Cerebellar nuclear complex (tissue), 1 donor: Measurements from ENCODE around the gene TUT1.
"Not testable (repeated sequence)": the region's sequence is repeated elsewhere in the genome, so short reads cannot be mapped to it uniquely, and the experiment has no call there.

ENCODE experiments used
- DNase-seq, 2 experiments: peaks; one replicate each; lab custom pipeline; 2025; lab: John Stamatoyannopoulos, UW

TUT1 gene

DNA sequence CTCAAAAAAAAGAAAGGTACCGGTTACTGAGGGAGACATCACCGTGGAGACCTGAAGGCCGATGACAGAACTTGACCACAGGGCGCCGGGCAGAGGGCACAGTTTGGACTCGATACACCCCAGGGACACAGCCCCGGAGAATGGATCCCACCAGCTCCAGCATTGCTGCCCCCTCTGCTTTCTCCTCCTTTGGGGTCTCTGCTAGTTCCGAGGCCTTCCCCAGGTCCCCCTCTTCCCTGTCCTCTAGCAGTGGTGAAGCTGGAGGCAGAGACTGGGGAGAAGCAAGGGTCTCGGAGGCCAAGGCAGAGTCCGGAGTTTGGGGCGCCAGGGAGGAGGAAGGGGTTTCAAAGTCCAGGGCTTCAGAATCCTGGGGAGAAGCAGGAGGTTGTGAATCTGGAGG is 12.8 kb downstream of the TUT1 start:
- DNase-seq = no peak

- no peak for DNase-seq
Observed at GRCh38 chr11:62577046-62577714, 14.1 kb downstream of the TUT1 start.

- DNase-seq = no peak
Observed at GRCh38 chr11:62575837-62576236, 15.5 kb downstream of the TUT1 start.

DNA sequence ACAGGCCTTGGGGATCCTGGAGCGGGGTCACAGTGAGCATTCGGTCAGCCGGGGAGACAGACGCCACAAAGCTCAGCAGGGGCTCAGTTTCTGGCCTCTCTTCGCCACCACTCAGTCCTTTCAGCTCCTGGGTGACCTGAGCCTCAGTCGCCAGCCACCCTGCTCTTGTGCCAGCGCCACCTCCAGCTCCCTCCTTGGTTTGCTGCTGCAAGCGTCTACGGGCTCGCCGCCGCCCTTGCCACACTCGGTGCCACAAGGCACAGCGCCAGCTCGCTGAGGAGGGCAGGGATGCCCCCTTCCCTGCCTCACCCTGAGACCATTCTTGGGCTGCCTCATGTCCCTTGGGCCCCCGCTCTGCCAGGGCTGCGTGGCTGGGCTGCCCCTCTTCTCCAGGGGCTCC is 16.2 kb downstream of the TUT1 start:
- DNase-seq = no peak

DNA sequence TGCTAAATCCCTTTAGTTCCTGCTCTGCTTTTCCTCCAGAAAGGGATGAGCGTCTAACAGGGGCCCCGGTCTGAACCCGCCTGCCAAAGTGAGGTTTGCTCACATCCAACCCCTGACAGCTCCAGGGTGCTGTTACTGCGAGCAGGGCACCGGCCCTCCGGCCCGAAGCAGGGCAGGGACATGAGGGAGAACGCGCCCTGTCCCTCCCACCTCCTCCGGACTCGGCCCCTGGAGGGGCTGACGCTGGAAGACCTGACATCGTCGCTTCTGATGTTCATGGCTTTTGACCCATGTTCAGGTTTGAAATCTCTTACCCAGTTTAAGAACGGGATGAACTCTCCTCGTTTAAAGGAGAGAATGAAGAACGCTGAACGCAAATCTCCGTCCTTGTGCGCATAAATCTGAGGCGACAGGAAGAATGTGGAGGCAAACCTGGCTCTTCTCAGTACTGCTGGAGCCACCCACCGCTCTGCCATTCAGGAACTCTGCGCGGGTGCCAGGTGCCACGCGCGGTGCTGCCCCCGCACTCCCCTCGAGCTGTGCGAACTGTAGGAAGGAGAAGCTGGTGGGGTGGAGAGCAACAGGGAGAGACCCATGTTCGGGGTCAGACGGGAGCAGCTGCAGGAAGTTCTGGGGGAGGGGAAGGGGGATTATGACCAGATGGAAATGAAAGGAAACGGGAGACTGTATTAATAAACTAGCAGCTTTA is 16.8 kb downstream of the TUT1 start:
- no peak for DNase-seq

DNA sequence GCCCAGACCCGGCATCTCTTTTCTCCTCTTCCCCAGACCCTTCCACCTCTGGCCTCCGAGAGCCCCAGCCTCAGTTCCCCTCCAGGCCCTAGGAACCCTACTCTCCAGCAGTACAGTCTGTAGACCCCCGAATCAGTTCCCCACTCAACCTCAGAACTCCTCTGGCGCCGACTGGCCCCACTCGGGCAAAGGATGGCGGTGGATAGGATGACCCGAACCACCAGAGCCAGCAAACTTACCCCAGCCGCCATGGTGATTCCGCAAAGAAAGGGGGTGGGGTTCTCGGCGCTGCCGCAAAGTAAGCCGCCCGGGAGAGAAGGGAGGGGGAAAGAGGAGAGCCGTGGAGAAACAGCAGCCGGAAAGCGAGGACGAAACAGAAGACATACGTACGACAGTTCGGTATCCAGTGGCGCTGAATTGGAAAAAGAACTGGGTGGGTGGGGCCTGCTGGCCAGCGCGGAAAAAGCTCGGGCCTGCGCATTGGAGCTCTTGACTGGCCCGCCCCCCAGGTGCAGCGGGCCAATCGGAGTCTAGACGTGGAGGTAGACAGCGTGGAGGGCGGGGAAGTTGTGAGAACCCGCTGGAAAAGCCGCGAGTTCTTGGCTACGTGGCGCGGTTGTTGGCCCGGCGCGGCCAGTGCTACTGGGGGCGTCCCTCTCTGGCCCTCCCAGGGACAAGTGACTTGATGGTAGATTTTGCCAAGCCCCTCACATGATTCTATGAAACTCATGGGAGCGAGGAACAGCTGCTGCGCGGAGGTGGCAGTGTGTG is 17.5 kb downstream of the TUT1 start, which contains the start of gene EEF1G:
Gene EEF1G, minus strand, starts transcription at position 300 of the 771 bp plus-strand sequence. Its CDS starts 49 bp downstream, at position 251.
- peak; percentile 93 to 96 for DNase-seq

DNA sequence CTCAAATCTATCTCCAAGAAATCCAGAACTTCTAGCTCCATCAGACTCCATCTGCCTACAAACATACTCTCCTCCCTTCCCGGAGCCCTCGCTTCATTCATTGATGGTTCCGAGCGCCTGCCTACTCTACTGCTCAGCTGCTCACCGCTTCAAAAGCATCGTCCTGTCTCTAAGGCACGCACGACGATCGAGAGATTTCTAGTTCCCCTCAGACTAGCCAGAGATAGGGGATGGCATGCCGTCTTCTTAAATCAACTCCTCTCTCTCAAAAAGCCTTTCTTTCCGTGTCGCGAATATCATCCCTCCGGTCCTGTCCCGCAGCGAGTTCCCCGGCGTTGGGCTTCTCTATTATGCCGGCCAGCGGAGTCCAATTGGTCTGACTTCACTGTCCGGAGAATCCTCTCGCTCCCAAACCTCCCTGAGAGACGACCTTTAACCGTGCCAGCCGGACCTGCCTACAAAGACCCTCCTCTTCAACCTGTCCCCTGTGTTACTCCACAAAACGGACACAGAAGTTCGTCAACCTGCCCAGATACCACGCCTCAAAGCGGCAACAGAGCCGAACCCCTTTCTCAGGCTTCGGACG is 18.2 kb downstream of the TUT1 start:
- no peak for DNase-seq

DNA sequence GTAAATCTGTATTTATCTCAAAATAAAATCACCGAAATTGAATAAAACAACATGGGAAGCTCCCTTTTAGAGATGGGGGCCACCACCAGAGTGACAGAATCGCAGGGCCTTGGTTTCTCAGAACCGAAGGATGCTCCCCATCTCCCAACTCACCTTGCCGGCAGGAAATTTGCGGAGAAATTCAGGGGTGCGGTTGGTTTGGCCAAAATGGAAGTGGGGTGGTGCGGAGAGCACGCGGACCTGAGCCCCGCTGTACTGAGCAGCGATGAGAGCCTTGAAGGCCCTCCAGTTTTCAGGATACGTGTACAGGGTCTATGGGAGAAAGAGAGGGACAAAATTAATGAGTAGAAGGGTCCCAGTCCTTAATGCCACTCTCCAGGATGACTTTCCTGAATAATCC is 18.9 kb downstream of the TUT1 start:
- DNase-seq = no peak

GRCh38 chr11:62571493-62571892 is 19.8 kb downstream of the TUT1 start:
- DNase-seq = not testable (repeated sequence)

DNA sequence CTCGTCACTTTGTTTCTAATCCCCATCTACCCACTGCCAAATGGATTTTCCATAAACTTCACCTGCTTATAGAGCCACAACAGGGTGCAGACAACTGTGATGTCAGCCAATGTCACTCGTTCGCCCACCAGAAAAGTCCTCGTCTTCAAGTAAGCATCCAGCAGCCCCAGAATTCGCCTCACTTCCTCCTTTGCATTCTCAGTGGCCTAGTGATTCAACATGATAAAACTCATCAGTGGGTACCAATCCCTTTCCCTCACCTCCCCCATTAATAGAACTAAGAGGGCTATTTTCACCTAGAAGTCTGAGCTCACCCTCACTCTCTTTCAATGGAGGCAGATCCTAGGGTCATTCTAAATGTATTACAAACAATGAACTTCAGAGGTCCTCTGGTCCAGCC is 20.4 kb downstream of the TUT1 start:
- not testable (repeated sequence) for DNase-seq

DNA sequence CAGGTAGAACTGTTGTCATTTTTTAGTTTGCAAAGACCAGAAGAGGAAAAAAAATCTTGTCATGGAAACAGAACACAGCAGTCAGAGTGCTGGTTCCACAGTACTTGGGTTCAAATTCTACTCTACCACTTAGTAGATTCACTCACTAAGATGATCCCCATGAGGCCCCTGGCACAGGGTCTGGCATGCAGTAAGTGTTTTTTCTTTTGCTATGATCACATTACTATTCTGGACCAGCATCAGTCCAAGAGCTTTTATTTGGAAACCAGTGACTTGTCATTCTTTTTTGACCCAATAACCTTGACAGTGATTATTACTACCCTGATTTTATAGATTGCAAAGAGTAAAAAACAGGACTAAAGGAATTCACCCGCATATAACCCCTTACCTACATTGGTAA is 21.7 kb downstream of the TUT1 start:
- no peak for DNase-seq

DNA sequence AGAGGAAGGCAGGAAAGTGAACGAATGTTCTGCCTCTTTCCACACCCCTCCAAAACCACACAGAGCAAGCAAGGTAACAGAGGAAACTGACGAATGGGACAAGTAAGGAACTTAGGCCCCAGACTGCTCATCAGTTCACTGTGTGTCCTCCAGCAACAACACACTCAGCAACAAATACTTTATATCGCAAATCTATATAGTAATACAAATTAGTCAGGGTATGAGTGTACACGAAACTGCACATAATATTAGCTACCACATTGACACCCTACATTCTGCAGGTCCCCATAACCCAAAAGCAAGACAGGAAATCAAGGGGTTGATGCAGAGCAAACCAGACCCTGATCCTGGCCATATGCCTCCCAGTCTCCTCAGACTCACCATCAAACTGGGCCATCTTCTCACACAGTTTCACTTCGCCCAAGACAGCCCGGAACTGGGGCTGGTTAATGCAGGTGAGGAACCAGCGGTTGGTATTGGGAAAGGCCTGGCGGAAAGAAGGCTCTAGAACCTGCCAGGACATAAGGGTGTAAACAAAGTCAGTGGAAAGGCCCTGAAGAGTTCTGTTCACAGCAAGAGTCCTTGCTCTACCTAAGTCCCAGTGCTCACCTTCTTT is 24.2 kb downstream of the TUT1 start:
- no peak for DNase-seq

DNA sequence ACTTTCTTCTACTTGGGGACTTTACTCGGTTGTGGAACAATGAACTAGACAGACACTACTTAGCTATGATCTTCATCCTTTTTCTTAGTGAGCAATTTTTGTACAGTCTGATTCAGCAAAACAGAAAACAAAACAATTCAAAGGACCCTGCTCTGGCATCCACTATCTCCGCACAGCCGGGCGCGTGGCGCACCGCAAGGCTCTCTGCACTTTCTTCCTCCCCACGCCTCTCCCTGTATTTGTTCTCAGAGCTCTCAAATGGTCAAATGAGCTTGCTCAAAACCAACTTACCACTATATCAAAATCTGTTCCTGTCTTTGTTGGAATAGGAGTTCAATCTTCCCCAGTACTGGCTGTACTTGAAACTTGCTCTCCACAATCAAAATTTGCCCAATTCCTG is 25.1 kb downstream of the TUT1 start:
- DNase-seq = no peak

DNA sequence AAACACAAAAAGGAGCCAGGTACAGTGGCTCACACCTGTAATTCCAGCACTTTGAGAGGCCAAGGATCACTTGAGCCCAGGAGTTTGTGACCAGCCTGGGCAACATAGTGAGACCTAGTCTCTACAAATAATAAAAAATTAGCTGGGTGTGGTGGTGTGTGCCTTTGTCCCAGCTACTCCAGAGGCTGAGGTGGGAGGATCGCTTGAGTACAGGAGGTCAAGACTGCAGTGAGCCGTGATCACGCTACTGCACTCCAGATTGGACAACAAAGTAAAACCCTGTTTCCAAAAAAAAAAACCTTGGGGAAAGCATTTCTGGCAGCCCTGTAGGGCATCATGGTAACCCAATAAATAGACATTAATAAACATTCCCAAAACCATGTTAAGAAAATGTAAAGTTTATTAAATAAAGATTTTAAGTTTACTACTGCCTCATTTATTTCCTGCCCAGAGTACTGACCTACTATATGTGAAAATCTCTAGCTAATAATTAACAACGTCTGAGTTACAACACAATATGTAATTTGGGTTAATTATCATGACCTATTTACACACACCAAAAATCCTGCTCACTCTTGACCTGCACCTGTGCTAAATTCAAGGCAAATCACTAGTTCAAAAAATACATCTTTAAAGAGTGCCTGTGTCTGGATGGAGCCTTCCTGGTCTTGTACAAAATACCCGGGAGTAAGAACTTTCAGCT is 26.1 kb downstream of the TUT1 start:
- no peak for DNase-seq

DNA sequence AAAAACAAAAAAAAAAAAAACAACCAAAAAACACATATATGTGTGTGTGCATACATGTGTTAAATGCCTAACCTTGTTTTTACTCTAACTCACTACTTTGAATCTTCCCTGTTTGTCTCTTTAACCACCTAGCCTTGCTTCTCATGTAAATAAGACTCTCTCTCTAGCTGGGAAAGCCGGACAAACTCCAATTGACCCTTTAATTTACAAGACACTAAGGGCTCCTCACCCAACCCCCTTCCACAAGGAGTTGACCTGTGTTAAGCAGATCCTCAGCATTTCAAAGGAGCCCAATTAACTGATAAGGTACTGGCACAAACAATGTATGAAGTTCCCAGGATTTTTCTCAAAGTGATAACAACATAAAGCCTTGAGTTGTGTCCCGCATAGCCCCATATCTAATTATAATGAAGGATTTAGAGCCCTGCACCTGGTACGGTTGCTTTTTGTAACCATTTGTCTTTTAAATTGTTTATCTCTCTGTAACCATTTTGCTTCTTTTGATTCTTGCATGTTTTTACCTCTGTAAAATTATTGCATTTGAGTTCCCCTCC is 29.6 kb downstream of the TUT1 start:
- not testable (repeated sequence) for DNase-seq

- DNase-seq = no peak
Observed at GRCh38 chr11:62560566-62561103, 30.7 kb downstream of the TUT1 start.

DNA sequence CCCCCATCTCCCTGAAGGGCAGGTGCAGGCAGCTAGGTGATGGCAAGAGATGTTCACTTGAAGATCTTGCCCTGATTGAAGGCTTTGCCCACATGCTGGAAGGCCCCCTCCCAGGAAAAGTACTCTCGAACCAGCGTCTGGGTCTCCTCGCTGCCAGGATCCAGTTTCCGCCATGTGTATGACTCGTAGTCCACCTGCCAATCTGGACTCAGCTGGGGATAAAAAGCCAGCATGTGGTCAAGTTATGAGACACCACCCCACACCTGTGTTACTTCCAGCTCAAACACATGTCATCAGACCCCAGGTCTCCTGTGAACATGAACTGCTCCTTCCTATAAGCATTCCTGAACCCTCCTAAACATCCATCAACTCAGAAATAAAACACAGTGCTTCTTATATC is 31.7 kb downstream of the TUT1 start:
- DNase-seq = not testable (repeated sequence)

GRCh38 chr11:62559204-62559603 is 32.1 kb downstream of the TUT1 start:
- no peak for DNase-seq

DNA sequence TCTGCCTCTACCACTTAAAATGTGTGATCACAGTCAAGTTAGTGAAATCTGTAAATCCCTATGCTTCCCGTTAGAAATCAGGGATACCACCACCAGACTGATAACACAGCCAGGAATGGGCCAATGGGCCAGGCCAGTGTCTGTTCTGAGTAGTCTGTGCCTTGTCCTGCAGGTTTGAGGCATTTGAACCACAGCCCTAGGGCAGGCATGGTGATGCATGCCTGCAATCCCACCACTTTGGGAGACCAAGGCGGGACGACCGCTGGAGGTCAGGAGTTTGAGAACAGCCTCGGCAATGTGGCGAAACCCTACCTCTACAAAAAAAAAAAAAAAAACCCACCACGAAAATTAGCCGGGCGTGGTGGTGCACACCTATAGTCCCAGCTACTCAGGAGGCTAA is 32.7 kb downstream of the TUT1 start:
- no peak for DNase-seq

DNA sequence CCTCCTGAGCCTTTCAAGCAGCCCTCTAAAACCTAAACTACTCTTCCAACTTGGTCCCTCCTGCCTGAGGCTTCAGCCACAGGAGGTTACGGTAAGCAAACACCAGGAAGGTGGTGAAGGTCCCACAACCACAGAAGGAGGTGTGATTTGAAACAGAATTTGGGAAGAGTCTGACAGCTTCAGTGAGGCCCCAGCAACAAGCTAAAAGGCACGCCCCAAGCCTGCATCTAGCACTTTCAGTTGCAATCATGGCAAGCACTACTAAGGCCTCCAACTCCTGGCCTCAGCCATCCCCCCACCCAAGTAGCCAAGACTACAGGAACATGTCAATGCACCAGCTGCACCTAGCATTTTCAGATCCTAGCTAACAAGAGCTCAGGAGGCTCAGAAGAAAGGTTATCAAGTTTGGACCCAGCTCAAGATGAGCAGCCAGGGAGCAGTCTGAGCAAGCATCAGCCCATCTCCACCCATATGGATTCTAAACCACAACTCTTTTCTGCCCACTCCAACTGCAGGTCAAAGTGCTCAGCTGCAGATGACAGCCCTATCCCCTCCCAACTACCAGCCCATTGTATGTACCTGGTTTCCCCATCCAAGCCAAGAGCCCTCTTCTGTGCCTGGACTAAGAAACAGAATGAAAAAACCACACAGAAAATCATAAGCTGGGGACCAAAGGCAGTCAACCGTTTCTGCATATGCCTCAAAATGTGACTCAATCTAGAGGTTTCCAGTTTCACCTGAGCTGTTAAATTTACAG is 34.3 kb downstream of the TUT1 start:
- no peak for DNase-seq
